UCSD-AML1 (cell line): ENCODE results near the gene PRRT1.
"Not testable (repeated sequence)": the region's sequence is repeated elsewhere in the genome, so short reads cannot be mapped to it uniquely, and the experiment has no call there.

Source experiments
- DNase-seq: peaks from one replicate; lab custom pipeline; 2025; ENCODE audit not compliant: unreplicated experiment; lab: John Stamatoyannopoulos, UW

The PRRT1 gene

DNA sequence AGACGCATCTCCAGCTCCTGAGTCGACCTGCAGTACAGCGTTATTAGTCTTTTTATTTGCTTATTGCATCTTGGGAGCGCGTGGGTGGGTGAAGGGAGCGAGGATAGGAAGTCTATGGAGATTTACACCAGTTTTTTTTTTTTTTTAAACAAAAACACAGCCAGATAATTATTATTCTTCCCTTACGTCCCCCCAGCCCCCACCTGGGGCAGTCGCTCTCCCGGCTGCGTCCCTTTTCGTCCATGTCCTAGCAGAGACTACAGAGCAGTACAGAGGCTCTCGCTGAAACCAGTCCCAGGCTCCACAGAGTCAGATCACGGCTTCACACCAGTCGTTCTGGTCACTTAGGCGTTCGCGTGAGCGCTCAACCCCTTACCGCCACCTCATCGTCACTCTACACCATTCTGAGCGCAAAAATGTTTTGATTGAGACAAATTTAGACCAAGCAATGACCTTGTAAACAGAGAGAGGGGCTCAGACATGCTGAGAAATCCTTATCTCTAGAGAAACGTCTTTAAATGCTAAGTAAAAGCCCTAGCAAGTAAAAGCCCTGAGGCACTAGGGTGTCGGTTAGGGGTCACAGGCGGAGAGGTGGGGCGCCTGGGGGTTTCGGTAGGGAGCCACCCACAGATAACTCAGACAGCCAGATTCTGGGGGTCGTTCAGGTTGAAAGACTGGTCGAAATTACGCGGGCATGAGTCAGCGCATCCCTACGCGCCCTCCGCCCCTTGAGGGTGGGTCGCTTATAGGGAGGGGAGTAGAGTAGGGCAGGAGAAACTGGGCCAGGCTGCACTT is 1.2 kb upstream of the PRRT1 start:
- no peak for DNase-seq

GRCh38 chr6:32151181-32151862 is 417 bp downstream of the PRRT1 start:
- DNase-seq: no peak

DNA sequence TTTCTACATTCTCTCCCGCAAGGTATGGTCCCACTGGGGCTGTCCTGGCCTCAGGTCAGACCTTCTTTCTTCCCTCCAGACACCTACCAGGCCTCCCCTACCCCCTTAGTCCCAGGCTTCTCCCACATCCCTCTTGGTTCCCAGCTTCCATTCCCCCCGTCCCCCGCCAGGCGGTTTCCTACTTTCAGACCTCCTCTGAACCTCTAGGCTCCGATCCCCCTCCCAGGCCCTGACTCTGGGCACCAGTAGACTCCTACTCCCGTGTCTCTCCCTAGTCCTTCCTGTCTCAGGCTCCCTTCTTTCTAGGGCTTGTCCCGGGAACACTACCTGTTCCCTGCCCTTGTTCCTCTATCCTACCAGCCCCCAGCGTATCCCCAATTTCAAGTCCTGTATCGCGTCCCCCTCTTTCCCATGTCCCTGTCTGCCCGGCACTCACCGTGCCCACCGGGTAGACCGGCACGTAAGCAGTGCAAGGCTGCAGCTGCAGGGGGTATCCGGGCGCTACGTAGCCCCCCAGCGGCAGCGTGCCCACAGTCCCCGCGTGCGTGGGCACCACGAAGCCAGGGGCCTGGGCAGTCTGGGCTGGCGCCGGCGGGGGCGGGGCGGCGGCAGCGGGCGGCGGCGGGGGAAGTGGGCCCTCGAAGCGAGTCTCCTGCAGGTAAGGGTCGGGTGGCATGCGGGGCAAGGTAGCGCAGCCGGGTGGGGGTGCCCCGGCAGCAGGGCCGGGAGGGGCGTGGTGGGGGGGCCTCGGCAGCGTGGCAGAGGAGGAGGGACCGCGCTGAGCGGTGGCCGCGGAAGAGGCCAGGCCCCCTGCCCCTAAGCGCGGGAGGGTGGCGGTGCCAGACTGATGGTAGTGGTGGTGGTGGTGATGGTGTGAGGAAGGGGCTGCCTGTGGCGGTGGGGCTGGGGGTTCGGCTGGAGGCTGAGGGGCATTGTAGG is 1.5 kb downstream of the PRRT1 start:
- DNase-seq: no peak

DNA sequence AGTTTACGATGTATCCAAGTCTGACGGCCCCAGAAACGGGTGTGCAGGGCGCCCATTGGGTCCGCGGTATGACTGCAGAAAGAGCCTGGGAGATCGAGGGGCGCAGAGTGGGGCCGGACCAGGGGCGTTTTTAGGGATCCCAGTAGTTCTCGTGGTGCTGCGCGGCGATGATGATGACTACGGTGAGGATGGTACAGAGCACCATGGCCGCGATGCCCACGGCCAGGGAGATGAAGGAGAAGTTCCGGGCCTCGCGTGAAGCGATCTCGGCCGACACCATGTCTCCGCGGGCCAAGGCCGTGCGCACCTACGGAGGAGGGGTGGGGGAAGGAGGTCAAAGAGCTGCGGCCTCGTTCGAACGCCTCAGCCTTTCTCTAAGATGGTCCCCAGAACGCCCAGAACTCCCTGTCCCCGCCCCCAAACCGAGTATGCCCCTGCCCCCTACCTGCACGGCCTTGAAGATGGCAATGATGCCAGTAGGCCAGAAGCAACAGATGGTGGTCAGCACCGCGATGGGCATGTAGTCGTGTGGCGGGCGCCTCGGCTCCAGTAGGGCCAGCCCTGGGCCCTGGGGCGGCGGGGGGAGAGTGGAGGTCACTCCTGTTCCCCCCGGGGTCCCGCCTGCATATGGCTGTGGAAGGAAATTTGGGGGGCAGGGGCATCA is 2.5 kb downstream of the PRRT1 start:
- no peak for DNase-seq

DNA sequence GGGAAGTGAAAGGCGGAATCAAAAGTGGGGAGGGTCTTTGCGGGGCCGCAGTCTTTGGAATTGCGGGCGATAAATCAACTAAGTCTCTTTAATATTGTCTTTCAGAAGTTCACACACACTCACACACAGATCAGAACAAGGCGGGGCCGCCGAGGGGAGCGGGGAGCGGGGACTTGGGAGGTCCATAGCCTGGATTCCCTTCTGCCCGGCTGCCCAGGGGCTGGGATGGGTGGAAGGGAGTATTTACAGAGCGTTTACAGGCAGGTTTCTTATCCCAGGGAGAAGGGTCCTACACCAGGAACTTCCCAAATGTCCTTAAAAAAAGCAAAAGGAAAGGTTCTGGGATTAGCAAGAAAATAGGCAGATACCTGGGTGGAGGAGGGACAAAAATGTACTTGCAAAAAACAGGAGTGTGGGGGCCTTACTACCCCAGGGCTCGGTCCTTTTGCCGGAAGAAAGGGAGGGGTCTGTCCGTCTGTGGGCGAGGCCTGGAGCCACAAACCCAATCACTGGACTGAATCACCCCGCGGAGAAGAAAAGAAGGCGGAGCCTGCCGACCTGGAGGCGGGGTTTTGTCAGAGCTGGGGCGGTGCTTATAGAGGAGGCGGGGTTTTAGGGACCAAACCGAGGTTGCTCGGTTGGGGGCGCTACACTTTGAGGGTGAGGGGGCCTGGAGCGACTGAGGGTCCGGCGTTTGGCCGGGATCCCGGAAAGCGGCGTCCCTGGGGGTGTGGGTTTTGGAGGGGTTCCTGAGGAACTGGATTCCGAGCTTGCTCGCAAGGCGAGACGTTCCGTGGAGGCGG is 3.2 kb downstream of the PRRT1 start:
- DNase-seq: no peak

DNA sequence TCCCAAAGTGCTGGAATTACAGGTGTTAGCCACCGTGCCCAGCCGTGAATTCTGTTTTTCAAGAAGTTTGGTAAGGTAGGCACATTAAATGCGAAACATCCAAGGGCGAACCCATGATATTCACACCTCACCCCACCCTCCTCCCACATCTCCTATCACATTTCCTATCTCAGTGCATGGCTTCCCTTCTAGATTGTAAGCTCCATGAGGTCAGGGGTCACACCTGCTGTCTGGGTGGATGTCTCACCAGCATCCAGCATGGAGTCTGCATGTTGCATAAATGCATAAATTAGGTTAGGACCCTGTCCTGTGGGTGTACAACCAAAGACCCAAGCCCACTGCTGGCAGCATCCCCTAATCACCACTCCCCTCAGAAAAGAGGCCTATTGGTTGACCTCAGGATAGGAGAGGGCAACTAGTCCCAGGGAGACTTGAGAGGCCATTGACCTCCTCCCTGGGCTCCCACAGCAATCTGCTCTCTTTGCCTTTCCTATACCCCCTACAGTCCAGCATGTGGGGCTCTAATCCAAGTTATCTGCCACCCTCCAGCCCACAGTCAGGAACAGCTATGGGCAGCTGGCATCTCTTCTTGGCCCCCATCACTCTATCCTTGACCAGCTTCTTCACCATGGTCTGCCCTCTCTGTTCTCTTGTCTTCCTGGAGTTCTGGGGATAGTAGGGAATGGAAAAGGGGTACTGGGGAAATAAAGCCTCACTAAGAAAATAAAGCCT is 4.2 kb downstream of the PRRT1 start:
- DNase-seq: no peak

- no peak for DNase-seq
These were observed 5.1 kb downstream of the PRRT1 start for GRCh38 chr6:32146687-32147086.

GRCh38 chr6:32146287-32146686 is 5.5 kb downstream of the PRRT1 start:
- no peak for DNase-seq

DNA sequence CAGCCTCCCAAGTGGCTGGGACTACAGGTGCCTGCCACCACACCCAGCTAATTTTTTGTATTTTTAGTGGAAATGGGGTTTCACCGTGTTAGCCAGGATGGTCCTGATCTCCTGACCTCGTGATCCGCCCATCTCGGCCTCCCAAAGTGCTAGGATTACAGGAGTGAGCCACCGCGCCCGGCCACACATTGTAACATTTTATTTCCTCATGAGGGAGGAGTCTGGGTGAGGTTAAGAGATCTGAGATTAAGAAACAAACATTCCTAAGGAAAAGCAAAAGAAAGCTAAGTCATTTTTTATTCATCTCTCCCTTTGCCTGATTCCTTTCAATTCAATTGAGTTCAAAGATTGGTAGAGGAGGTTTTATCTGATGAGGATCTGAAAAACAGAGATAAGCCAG is 7.5 kb downstream of the PRRT1 start:
- DNase-seq: not testable (repeated sequence)

- DNase-seq: no peak
These were observed 11.2 kb downstream of the PRRT1 start for GRCh38 chr6:32140420-32141046.

DNA sequence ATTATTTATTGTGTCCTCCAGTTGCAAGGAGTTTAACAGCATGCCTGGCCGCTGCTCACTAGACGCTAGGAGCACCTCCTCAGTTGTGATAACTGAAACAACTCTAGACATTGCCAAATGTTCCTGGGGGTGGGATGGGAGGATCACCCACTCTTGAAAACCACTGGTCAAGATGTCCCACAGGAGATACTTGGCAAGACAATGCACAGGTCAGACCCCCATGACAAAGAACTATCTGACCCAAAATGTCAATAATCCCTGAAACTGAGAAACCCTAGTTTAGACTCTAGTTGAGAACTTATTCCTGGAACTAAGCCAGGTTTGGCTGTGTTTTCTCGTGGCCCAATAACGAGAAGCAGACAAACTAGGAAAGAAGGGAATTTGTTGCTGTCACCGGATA is 12.1 kb downstream of the PRRT1 start:
- no peak for DNase-seq

DNA sequence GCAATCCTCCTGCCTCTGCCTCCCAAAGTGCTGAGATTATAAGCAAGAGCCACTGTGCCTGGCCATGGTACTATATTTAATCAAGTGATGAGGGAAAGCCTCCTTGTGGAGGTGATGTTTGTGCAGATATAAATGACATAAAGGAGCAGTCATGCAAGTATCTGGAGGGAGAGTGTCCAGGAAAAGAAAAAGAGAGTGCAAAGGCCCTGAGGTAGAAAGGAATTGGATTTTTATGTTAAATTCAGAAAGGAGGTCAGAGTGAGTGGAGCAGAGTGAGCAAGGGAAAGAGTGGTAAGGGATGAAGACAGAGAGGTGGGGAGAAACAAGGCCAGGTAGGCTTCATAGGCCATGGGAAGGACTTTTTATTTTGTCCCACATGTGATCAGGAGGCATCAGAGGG is 14.3 kb downstream of the PRRT1 start:
- DNase-seq: no peak

GRCh38 chr6:32133786-32134185 is 18.0 kb downstream of the PRRT1 start:
- no peak for DNase-seq

GRCh38 chr6:32132110-32132509 is 19.6 kb downstream of the PRRT1 start:
- DNase-seq: no peak

- no peak for DNase-seq
These were observed 20.2 kb downstream of the PRRT1 start for GRCh38 chr6:32131439-32131948.

DNA sequence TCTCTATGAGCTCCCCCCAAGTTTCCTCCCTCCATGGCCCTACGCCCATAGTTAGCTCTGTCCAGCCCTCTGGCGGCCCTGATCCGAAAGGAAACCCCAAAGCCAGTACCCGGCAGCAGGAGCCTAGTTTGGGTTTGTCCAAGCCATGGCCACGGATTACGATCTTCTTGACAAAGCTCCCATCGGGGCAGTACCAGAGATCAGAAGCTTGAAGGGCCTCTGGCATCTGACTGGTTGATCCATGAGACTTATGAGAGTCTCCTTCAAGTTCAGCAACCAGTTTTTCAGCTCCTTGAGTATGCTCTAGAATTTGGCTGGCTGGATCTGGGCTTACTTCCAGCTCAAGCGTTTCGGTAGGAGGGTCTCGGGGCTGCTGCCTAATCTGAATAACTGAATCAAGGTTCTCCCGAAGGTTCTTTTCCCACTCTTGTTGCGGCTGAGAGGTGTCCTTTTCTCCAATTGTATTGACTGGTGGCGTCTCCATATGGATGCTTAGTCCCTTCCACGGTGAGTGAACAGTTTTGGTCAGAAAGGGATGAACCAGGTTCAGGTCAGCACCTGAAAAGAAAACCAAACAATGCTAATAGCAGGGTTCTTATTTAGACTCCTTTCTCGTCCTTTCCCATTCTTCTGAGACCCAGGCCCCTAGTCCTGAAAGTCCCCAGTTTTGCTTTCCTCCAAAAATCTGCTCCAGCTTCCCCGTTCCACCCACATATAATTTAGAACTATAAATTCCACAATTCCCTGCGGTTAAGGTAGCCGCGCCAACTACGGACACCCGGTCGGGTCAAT is 22.2 kb downstream of the PRRT1 start:
- DNase-seq: no peak

GRCh38 chr6:32128751-32129296 is 22.9 kb downstream of the PRRT1 start:
- DNase-seq: no peak
